Heart left ventricle (tissue), 13 donors: ENCODE measurements around the gene ARL15.

Source experiments
- POLR2A ChIP-seq, 2 donors: fragments of 450-650 bp; IDR thresholded peaks; one replicate each; pipeline ENCODE4 v1.6.1; 2017; ENCODE audit warnings: antibody characterized with exemption in 2 of 2, mild to moderate bottlenecking in 2 of 2, moderate library complexity in 2 of 2
- TF ChIP-seq, protein P1 (sequence below), 12 donors: fragments of 200-600 bp; sonication (generic) in 4 of 12; IDR thresholded peaks; one replicate each; pipeline versions ENCODE4 v1.5.0 to v1.8.0; 2018 to 2022; ENCODE audit warnings: antibody characterized with exemption in 12 of 12, mild to moderate bottlenecking in 5 of 12
- donor health status: ischemic (EF 13 %, LVEDD 7.1; RV severe dilation, severe dysfunction).
- donor health status: DM: no; HTN: yes; CAD: no.
- donor health status: DM: no; HTN: no; CAD: no.
- donor health status: ischemic (EF 25% LVEDD 6.9; RV normal size, moderate dysfunction).
- donor health status: ischemic (EF 25% LVEDD 5.7; RV mildly dilated, moderate dysfunction).
- donor health status: ischemic (EF 35%, LVEDD 5.7; RV mildly dilated, moderate dysfunction).
- donor health status: nonischemic (EF 11% LVEDD 7.7; RV severe dilation, severe dysfunction).
- donor health status: DM: yes; HTN: yes; CAD: no.
- donor health status: PGD.
- donor health status: ischemic (EF 29% LVEDD 5.4; RV normal size, mild dysfunction).
- donor health status: nonischemic (EF 23%, LVEDD 6.1; RV moderate dilation, normal function).

GRCh38 chr5:54000011-54000410, 310.4 kb downstream of the ARL15 start:
- TF ChIP-seq, protein P1, sequence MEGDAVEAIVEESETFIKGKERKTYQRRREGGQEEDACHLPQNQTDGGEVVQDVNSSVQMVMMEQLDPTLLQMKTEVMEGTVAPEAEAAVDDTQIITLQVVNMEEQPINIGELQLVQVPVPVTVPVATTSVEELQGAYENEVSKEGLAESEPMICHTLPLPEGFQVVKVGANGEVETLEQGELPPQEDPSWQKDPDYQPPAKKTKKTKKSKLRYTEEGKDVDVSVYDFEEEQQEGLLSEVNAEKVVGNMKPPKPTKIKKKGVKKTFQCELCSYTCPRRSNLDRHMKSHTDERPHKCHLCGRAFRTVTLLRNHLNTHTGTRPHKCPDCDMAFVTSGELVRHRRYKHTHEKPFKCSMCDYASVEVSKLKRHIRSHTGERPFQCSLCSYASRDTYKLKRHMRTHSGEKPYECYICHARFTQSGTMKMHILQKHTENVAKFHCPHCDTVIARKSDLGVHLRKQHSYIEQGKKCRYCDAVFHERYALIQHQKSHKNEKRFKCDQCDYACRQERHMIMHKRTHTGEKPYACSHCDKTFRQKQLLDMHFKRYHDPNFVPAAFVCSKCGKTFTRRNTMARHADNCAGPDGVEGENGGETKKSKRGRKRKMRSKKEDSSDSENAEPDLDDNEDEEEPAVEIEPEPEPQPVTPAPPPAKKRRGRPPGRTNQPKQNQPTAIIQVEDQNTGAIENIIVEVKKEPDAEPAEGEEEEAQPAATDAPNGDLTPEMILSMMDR (IDR thresholded peaks at IDR 0.05) = no peak
- TF ChIP-seq POLR2A (IDR thresholded peaks at IDR 0.05) = no peak
